PFSK-1 (cell line): Measurements from ENCODE around the gene LINGO3.

ENCODE experiments used
- FOXP2 ChIP-seq: optimal IDR thresholded peaks from 2 replicates; pipeline ENCODE3; 2011; ENCODE audit warnings: borderline replicate concordance, control low read depth, inconsistent platforms; ENCODE audit not compliant: insufficient read depth; ENCODE audit errors: extremely low read length, extremely low read depth
- POLR2AphosphoS5 ChIP-seq: IDR thresholded peaks from 2 replicates; pipeline ENCODE4 v1.6.1; 2012; ENCODE audit warnings: low read depth, mild to moderate bottlenecking, control low read depth, low read length, moderate library complexity
- REST ChIP-seq, 2 experiments: IDR thresholded peaks; 2 replicates each; pipeline versions ENCODE4 v1.6.1 to v1.8.0; 2011 to 2012; ENCODE audit warnings: low read depth in 2 of 2, low read length in 2 of 2, control low read depth in 1 of 2, inconsistent platforms in 1 of 2, mild to moderate bottlenecking in 1 of 2, moderate library complexity in 1 of 2; ENCODE audit not compliant: insufficient read depth in 1 of 2
- SIN3A ChIP-seq: IDR thresholded peaks from 2 replicates; pipeline ENCODE4 v1.6.1; 2012; ENCODE audit warnings: mild to moderate bottlenecking, low read length, moderate library complexity, borderline replicate concordance; ENCODE audit not compliant: insufficient read depth
- TAF1 ChIP-seq: IDR thresholded peaks from 2 replicates; pipeline ENCODE4 v1.6.1; 2012; ENCODE audit warnings: low read length, control low read depth, borderline replicate concordance; ENCODE audit not compliant: insufficient read depth

LINGO3 gene

GRCh38 chr19:2305452-2306280 lies 2.3 kb downstream of the LINGO3 start:
- TF ChIP-seq REST (IDR thresholded peaks at IDR 0.05; ENCODE audit: insufficient read depth in 1 of 2, low read depth in 2 of 2, low read length in 2 of 2) (no peak), SIN3A (no peak), FOXP2 (no peak), TAF1 (no peak), POLR2AphosphoS5 (no peak)

- no peak for TF ChIP-seq FOXP2
- no peak for TF ChIP-seq TAF1
- no peak for TF ChIP-seq REST (IDR thresholded peaks at IDR 0.05; ENCODE audit: insufficient read depth in 1 of 2, low read depth in 2 of 2, low read length in 2 of 2)
- TF ChIP-seq SIN3A: no peak
- TF ChIP-seq POLR2AphosphoS5: no peak
These were observed 4.6 kb downstream of the LINGO3 start for GRCh38 chr19:2303211-2303798.

GRCh38 chr19:2302319-2303210 lies 5.4 kb downstream of the LINGO3 start:
- no peak for TF ChIP-seq REST (IDR thresholded peaks at IDR 0.05; ENCODE audit: insufficient read depth in 1 of 2, low read depth in 2 of 2, low read length in 2 of 2)
- no peak for TF ChIP-seq FOXP2
- no peak for TF ChIP-seq TAF1
- TF ChIP-seq SIN3A: no peak
- no peak for TF ChIP-seq POLR2AphosphoS5

- TF ChIP-seq REST (IDR thresholded peaks at IDR 0.05; ENCODE audit: insufficient read depth in 1 of 2, low read depth in 2 of 2, low read length in 2 of 2) (no peak), TAF1 (no peak), FOXP2 (no peak), SIN3A (no peak), POLR2AphosphoS5 (no peak)
These were observed 7.4 kb downstream of the LINGO3 start for GRCh38 chr19:2300533-2300932.
